ENCODE data around the gene CSTF3.
"Not testable (repeated sequence)": the region's sequence is repeated elsewhere in the genome, so short reads cannot be mapped to it uniquely, and the experiment has no call there.

CSTF3 gene

DNA sequence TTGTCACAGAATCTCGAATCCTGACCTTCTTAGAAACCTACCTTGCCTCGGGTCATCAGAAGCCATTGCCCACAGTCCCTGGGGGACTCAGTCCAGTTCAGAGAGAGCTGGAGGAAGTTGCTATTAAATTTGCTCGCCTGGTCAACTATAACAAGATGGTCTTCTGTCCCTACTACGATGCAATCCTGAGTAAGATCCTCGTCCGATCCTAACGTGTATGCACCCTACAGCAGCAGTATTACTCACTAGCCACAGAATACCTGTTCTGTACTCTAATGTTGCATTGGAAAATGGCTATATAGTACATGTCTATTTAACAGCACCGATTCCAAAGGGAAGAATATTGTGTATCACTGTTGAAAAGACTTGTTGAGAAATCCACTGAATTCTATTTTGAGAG lies 88.8 kb downstream of the CSTF3 start:
- DNase-seq, result no peak

DNA sequence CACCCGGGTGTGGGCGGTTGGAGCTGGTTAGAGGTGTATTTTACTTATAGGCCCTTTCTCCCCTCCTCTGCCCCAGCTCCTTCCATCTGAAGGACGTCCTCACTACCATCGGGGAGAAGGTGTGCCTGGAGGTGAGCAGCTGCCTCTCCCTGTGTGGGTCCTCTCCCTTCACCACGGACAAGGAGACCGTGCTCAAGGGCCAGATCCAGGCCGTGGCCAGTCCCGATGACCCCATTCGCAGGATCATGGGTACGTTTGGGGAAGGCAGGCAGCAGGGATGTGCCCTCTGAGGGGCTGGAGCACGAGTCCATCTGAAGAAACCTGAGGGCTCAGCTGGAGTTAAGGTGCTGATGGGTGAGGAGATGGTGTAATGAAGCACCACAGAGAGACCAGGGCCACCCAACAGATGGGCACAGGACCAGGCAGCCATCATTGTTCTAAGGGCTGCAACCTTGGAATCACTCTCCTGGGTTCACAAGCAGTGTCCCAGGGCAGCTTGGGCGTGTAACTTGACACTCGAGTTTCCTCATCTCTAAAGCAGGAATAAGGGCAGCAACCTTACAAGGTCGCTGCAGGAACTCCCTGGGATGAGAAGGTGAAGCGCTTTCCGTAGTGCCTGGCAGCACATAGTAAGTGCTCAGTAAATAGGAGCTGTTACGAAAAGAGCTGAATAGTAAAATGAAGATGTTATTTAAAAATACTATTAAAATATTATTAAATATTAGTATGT lies 92.5 kb downstream of the CSTF3 start:
- DNase-seq, result no peak

DNA sequence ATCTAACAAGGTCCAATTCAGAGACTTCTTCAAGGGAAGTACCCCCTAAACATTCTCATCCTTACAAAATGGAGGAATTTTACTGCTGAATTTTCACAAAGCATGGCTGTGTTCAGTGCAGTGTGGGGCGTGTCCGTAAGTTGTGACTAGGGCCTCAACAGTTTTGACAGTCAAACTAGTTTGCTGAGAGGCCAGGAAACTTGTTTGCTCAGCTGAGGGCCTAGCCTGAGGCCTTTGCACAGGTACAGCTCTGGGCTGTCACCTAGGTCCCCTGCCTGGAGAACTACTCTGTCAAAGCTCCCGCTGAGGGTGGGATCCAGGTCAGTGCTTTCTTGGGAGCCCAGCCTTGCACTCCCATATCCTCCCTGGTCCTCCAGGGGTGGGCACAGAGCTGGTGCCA lies 94.0 kb downstream of the CSTF3 start:
- no peak for DNase-seq

DNA sequence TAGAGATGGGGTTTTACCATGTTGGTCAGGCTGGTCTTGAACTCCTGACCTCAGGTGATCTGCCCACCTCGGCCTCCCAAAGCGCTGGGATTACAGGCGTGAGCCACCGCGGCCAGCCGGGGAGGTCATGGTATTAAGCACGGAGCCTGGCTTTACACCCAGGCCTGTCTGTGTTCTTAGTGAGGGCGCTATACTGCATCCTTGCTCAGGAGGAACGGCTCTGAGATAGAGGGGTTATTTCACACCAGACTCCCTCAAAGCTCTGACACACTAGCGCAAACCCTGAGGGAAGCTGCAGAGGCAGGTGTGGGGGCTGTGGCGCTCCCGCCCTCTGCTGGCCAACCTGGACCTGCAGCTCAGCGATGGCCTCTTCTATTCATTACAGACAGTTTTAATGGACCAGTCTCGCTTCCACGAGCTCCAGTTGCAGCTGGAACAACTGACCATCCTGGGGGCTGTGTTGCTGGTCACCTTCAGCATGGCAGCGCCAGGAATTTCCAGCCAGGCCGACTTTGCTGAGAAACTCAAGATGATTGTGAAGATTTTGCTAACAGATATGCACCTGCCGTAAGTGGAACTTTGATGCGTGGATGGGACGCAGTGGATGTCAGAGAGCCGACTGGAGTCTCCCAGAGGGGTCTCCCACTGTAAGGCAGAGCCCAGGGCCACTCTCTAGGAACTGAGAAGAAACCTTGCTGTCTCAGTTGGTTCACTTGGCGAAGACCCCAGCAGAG lies 95.7 kb downstream of the CSTF3 start:
- DNase-seq, result no peak

DNA sequence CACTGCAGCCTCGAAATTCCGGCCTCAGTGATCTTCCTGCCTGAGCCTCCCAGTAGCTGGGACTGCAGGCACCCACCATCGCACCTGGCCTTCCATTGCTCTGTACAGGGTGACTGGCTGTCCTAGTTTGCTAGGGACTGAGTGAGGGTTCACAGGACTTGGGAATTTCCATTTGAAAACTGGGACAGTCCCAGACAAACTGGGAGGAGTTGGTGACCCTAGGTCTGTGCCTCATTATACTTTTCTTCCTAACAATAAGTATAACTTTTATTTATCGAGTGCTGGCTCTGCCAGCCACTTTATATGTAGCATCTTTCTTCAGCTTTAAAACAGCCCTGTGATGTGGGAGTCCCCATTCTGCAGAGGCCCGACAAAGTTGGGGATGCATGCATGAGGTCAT lies 96.4 kb downstream of the CSTF3 start:
- DNase-seq, result no peak

DNA sequence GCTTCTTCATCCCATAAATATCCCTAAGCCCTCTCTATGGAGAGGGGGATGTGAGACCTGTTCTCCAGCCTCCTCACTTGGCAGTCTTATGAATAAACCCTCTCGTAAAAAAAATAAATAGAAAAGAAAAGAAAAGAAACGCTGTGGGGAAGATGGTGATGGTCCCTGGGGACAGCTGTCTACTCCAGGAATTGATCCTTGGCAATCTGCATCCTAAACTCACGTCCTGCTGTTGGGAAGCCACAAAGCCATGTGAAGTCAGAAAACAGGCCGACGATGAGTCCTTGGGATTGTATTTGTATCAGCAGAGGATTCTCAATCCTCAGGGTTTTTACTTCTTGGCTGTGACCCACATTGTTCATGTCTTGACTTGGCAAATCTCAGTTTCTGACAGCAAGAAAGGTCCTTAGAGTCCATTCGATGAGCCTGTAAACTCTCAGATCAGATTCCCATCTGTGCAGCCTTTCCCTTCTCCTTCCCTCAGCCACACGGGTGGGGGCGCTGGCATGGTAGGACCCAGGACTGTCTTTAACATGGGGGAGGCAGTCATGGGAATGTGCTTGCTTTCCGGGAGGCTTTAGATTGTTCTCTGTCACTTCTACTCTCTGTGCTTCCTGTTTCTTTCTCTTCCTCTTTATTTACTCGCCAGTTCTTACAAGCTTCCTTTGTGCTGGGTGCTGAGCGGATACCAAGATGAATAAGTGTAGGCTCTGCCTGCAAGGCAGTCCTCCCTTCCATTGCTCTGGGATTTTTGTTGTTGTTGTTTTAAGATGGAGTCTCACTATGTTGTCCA lies 97.1 kb downstream of the CSTF3 start:
- DNase-seq, result no peak

DNA sequence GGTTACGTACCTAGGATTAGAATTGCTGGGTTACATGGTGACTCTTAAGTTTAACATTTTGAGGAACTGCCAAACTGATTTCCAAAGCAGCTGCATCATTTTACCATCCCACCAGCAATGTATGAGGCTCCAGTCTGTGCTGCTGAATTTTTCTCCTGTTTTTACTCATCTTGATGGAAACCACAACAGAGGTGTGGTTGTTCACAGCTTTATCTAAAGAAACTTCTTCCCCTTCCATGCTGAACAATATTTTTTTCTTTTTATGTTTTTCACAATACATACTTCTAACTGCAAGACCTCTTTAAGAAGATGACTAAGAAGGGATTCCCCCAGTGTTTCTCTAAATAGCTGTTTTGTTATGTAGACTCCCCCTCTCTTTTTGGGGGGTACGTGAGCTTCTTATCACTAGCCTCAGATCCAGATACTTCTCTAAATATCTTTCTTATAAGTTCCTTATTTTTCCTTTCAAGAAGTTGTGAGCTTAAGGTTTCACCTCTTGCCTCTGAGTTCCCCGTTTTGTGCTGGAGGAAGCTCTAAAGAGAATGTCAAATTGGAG lies 97.9 kb downstream of the CSTF3 start:
- no peak for DNase-seq

DNA sequence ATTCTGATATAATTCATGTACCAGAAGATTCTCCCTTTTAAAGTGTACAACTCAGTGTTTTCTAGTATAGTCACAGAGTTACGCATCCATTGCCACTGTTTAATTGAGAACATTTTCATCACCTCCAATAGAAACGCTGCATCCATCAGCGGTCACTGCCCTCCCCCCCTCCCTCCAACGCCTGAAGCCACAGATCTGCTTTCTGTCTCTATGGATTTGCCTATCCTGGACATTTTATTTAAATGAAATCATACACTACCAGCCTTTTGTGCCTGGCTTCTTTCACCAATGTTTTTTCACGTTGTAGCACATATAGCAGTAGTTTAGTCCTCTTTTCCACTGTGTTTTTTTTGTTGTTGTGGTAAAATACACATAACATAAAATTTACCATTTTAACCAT lies 99.1 kb downstream of the CSTF3 start:
- no peak for DNase-seq

DNA sequence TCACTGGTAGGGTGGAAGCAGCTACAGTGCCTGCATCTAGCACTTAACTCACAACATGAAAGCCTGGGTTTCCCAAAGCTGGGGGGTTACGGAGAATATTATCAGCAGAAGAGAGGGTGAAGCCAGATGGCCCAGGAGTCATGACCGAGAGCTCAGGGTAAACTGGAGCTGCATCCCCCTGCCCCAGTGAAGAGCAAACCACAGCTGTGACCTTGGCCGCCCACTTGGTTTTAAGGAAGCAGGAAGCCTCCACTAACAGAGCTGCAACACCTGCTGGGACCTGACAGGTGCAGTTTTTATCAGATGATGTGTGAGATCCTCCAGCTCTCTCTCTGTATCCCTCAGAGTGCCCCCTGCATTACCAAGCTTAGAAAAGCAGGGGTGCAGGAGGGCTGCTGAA lies 101.0 kb downstream of the CSTF3 start:
- DNase-seq, result no peak

DNA sequence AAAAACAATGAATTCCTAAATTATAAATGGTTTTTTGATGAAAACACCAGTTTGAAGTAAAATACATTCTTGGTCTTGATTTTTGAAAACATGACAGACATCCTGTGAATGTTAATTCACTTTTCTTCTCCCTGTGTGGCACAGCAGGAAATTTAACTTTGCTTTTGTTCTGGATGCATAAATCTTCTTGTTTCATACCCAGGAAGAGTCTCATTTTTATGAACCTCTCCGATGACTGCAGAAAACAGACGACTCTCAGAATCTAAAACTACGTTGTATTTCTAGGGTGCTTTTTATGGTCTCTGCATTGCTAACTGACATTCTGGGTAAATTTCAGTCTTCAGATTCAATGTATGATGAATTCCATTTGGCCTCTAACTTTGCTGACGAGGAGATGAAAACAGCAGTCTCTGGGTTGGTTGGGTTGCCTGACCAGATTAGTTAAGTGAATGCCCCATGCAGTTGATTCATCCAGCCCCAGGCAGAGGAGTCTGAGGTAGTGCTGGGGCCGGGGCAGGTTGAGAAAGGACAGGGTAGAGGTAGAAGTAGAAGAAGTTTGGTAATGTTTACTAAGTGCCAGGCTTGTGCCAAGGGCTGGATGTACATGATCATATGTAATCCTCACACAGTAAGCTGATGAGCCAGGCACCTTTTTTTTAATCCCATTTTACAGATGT lies 101.8 kb downstream of the CSTF3 start:
- no peak for DNase-seq

DNA sequence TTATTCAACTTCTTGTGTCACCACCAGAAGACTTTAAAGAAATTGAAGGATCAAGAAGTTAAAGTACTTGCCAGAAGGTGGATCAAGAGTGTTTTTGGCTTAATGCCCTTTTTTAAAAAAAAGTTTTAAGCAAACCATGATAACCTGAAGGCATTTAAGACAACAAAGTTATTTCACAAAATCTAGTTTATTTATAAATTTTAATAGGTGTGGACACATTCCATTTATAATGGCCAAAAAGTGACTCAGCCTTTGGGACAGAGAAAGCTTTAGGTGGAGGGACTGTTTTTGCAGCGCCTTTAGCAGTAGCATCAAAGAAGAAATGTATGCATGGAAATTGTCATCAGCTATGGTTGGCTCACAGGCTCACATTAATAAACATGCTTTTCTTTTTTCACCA lies 104.0 kb downstream of the CSTF3 start:
- no peak for DNase-seq

DNA sequence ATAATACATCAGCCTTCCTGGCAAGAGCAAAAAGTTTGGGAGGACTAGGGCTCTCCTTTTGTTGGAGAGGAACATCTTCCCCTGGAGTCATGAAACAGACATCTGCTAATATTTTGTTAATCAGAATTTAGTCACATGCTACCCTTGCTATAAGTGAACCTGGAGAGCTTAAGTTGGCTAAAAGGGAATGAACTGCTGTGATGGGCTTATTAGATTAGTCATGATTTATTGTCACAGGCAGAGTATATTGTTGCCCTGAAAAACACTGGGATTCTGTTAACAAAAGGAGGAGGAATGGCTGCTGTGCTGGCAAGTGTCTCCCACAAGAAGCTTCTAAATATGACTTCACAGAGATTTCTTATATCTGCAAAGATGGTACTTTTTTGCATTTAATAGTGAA lies 105.9 kb downstream of the CSTF3 start:
- no peak for DNase-seq

DNA sequence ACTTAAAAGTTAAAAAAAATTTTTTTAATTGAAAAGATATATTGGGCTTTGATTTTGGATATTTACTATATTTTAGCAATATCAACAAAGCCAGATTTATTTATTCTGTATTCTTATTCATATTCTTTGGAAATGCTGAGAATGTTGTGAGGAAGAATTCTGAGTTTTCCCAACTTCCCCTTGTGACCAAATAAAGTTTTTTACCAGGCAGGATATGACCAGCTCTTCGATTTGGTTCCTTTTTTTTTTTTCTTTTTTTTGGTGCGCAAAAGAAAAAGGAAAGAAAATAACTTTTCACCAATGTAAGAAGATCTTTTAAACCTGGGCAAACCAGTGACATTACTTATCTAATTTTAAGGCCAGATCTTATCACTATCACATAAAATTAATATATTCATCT lies 109.0 kb downstream of the CSTF3 start:
- DNase-seq, result no peak

DNA sequence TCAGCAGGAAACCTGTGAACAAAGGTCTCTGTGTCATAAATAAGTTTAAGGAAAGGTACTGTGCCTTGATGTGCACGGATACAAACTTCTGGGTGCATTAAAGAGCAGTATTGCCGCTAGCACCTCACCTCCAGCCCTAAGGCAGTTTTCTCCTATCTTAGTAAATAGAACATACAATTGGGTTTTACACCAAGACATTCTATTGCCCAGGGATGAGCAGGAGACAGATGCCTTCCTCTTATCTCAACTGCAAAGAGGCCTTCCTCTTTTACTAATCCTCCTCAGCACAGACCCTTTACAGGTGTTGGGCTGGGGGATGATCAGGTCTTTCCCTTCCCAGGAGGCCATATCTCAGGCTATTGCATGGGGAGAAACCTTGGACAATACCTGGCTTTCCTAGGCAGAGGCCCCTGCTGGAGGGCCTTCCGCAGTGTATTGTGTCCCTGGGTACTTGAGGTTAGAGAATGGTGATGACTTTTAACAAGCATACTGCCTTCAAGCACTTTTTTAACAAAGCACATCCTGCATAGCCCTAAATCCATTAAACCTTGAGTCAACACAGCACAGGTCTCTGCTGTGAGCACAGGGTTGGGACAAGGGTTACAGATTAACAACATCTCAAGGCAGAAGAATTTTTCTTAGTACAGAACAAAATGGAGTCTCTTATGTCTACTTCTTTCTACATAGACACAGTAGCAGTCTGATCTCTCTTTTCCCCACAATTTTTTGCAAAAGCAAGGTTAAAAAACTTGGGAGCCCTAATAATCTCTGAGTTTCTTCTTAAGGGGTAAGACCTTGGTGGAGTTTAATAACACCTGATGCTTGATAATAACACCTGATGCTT lies 111.5 kb downstream of the CSTF3 start:
- not testable (repeated sequence) for DNase-seq

DNA sequence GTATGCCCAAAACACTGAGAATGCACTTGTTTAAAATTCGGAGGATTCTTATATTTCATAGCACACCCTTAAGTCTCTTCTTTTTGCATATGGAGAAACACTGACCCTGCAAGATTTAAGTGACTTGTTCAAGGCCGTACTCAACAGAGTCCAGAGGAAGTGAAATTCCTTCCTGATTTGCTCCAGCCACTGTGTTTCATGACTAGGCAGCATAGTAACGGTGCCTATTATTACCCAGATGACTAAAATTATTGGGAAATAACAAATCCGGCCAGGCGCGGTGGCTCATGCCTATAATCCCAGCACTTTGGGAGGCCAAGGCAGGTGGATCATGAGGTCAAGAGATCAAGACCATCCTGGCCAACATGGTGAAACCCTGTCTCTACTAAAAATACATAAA lies 112.6 kb downstream of the CSTF3 start:
- DNase-seq, result not testable (repeated sequence)

DNA sequence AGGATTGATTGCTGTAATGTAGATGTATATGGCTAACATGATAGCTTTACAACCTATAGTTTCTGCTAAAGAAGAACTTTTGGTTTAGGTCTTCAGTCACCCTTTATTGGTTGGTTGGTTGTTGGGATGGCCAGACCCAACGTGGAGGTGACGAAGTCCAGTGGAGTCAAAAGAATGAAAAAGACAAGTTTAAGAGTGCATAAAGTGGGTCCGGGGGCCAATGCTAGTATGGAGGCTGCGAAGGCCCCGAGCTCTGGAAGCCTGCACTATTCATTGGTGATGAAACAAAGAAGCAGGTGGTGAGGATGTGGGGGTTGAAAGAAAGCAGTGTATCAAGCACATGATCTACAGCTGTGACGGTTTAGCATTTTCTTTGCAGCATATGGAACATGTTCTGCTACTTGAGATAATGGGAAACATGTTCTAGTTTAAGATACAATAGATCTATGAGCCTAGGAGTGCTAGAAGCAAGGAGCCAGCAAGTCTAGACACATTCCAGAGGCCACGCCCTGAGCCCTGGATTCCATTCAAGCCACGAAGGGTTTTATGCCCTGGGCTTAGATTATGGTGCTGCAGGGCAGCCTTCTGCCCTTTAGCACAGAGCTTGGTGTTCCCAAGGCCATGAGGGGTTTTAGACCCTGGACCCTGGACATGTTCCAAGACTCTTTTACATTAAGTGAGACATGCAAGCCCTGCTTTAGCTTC lies 115.6 kb downstream of the CSTF3 start:
- DNase-seq, result no peak

DNA sequence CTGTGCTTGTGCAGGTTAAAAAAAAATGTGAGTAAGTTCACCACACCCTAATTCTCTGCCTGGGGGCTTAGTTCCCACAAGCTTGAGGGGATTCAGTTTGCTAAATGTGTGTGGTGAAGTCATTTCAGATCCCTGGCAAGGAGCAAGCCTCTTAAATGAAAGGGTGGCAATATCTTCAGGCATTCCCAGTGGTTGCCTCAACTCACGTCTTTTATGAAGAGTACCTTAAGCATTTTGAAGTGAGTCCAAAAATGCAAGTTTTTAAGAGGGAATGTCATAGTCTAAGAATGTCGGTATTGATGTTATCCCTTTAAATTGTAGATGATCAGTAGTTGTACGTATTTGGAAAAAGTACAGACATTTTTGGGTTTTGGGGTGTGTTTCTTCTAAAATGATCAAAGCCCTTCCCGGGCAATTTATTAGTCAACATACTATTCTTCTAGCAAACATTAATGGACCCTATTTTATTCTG lies 117.0 kb downstream of the CSTF3 start:
- no peak for DNase-seq

DNA sequence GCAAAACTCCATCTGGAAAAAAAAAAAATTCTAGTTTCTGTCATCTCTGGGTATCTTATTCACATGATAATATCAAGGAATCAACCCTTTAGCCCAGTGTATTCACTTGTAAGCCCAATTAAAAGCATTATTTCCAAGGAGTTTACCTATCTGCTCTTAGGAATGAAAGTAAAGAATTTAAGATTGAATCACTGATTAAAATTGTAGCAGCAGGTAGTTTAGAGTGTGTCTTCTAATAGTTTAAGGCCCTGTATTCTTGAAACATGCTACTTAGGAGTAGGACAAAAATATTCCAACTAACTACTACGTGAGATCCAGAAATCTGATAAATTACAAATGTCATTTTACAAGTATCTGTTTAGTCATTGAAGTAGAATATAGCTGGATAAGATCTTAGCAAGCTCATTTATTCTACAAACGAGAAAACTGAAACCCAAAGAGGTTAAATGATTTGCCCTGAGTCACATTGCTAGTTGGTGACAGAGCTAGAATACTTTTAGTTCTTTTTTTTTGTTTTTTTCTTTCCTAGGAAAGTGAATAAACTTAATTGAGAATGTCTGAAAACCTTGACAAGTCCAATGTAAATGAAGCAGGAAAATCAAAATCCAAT lies 118.0 kb downstream of the CSTF3 start:
- DNase-seq, result no peak

DNA sequence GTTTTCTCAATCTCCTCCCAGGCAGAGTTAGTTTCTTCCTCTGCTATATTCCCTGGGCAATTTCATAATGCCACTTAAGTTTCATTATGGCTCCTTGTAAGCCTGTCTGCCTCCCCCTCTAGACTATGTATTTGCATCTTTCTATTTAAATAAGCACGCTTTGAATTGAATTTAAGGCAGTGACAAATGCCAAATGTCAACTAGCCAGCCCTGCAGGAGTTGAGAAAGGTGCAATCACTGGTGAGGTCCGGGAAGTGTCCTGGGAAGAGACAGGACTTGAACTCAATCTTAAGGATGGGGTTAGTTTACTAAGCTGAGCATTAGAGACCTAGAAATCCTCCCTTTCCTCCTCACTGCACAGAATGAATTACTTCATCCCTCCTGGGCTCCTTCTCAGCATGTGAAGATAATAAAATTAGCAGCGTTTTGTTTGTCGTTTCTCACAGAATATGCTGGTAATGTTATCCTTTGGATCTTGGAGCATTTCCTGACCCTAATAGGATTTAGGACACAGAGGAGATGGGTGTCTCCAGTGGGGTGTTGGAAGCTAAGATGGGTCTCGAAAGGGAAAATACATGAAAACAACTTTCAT lies 120.3 kb downstream of the CSTF3 start:
- DNase-seq, result no peak

Measured in NCI-H1417 treated with DMSO at 0.1 percent for 48 hours (cell line).